Ishikawa (cell line): ENCODE data around the gene SPDYE6.

Experiments
- EP300 ChIP-seq: IDR thresholded peaks from 2 replicates; pipeline ENCODE4 v1.6.1; 2012; ENCODE audit warnings: borderline replicate concordance
- TAF1 ChIP-seq: IDR thresholded peaks from 2 replicates; pipeline ENCODE4 v1.6.1; 2012; ENCODE audit warnings: low read depth, mild to moderate bottlenecking
- YY1 ChIP-seq: IDR thresholded peaks from 2 replicates; pipeline ENCODE4 v1.6.1; 2012; ENCODE audit warnings: low read depth
- TF ChIP-seq, protein P1 (sequence below): IDR thresholded peaks from 2 replicates; pipeline ENCODE4 v1.6.1; 2012

DNA sequence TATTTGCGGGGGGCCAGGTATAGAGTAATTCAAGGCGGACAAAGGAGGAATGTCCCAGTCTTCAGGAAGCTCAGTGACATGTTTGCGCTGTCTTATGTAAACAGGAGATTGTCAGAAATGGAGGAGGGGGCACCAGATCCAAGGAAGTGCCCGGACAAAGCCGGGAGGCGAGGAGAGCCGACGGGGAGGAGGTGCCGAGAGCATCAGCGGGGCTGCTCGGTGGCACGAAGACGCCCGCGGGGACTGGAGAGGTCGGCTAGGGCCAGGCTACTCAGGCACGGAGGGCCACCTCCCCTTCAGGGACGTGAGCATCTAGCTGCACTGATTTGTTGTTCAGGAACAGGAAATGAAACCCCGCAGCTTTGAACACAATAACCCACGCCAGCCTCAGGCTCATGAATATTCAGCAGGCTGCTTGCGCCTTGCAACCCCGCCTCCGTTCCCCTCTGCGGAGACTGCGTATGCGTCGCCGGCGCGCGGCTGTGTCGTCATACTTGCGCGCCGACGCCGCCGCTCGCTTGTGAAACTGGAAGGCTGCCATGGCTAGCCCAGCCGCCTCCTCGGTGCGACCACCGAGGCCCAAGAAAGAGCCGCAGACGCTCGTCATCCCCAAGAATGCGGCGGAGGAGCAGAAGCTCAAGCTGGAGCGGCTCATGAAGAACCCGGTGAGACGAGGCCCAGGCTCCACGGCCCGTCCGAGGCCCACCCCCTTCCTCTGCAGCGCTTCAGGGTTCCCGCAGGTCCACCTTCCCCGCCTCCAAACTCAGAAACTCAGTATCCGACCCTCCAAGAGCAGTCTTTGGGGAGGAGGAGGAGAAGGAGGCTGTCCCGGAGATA is 39.8 kb upstream of the SPDYE6 start, which contains the start of gene PRKRIP1:
- TF ChIP-seq, protein P1, sequence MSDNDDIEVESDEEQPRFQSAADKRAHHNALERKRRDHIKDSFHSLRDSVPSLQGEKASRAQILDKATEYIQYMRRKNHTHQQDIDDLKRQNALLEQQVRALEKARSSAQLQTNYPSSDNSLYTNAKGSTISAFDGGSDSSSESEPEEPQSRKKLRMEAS = no peak; the same call in 1 of the 2 replicates
- TF ChIP-seq TAF1 (no peak; the same call in 1 of the 2 replicates), EP300 (no peak), YY1 (peak; percentile 22; the same call in 1 of the 2 replicates)
